HepG2 (cell line): ENCODE data around the gene TBC1D22A. TPM values are rescaled to one million over a fixed set of nuclear protein-coding genes. Genes with fewer than 3 reads are reported as not detected.

ENCODE experiments used
- ATF7 ChIP-seq, 2 experiments: fragments of 450-650 bp in 1 of 2; sonication (generic) in 1 of 2; formaldehyde crosslinking in 1 of 2; IDR thresholded peaks; 2 replicates each; pipeline versions ENCODE4 v1.4.0 to v1.6.1; 2016 to 2020; ENCODE audit warnings: antibody characterized with exemption in 1 of 2, mild to moderate bottlenecking in 1 of 2, missing genetic modification reagents in 1 of 2
- CEBPB ChIP-seq: IDR thresholded peaks from 2 replicates; pipeline ENCODE4 v1.6.1; 2011; ENCODE audit warnings: low read depth, low read length, improper control_type of control experiment, borderline replicate concordance
- HMG20A ChIP-seq: IDR thresholded peaks from 2 replicates; pipeline ENCODE4 v1.6.1; 2016; ENCODE audit warnings: borderline replicate concordance
- HOXA3 ChIP-seq: sonication (generic); formaldehyde crosslinking; IDR thresholded peaks from 2 replicates; pipeline ENCODE4 v1.5.0; 2020; ENCODE audit warnings: missing genetic modification reagents
- IKZF1 ChIP-seq: fragments of 450-650 bp; IDR thresholded peaks from 2 replicates; pipeline ENCODE4 v1.7.1; 2016
- MBNL3 ChIP-seq: fragments of 250-450 bp; sonication (Bioruptor Pico); conservative IDR thresholded peaks from 2 replicates; pipeline ENCODE4 v1.8.0; 2022; ENCODE audit warnings: mild to moderate bottlenecking, inconsistent platforms
- MTF2 ChIP-seq: sonication (generic); formaldehyde crosslinking; IDR thresholded peaks from 2 replicates; pipeline ENCODE4 v1.5.0; 2020; ENCODE audit warnings: missing genetic modification reagents, borderline replicate concordance
- RBM22 ChIP-seq: fragments of 200-400 bp; formaldehyde crosslinking; optimal IDR thresholded peaks from 2 replicates; pipeline ENCODE3; 2017; ENCODE audit warnings: mild to moderate bottlenecking, low read length, moderate library complexity
- RXRA ChIP-seq: sonication (generic); formaldehyde crosslinking; IDR thresholded peaks from 2 replicates; pipeline ENCODE4 v1.5.1; 2020; ENCODE audit warnings: missing genetic modification reagents
- SETDB1 ChIP-seq: sonication (generic); formaldehyde crosslinking; IDR thresholded peaks from 2 replicates; pipeline ENCODE4 v1.5.1; 2020; ENCODE audit warnings: missing genetic modification reagents, mild to moderate bottlenecking, borderline replicate concordance
- SNAPC2 ChIP-seq: sonication (generic); formaldehyde crosslinking; IDR thresholded peaks from 2 replicates; pipeline ENCODE4 v1.8.1; 2022; ENCODE audit warnings: mild to moderate bottlenecking, missing genetic modification reagents
- SOX5 ChIP-seq: IDR thresholded peaks from 2 replicates; pipeline ENCODE4 v1.6.1; 2016; ENCODE audit warnings: borderline replicate concordance
- XRCC5 ChIP-seq: fragments of 200-400 bp; formaldehyde crosslinking; optimal IDR thresholded peaks from 2 replicates; pipeline ENCODE3; 2017; ENCODE audit warnings: mild to moderate bottlenecking, low read length
- ZBED4 ChIP-seq: sonication (generic); formaldehyde crosslinking; IDR thresholded peaks from 2 replicates; pipeline ENCODE4 v1.4.0; 2020; ENCODE audit warnings: missing genetic modification reagents, borderline replicate concordance
- ZBTB3 ChIP-seq: sonication (generic); formaldehyde crosslinking; IDR thresholded peaks from 2 replicates; pipeline ENCODE4 v1.4.0; 2020; ENCODE audit warnings: low read depth, mild to moderate bottlenecking, moderate library complexity, missing genetic modification reagents, borderline replicate concordance
- ZKSCAN5 ChIP-seq: sonication (generic); formaldehyde crosslinking; IDR thresholded peaks from 2 replicates; pipeline ENCODE4 v1.5.1; 2020; ENCODE audit warnings: mild to moderate bottlenecking, missing genetic modification reagents
- ZMAT5 ChIP-seq: sonication (generic); formaldehyde crosslinking; IDR thresholded peaks from 2 replicates; pipeline ENCODE4 v1.5.0; 2020; ENCODE audit warnings: mild to moderate bottlenecking, low read depth, missing genetic modification reagents, borderline replicate concordance
- ZMYM3 ChIP-seq: sonication (generic); formaldehyde crosslinking; IDR thresholded peaks from 2 replicates; pipeline ENCODE4 v1.5.1; 2020; ENCODE audit warnings: mild to moderate bottlenecking, missing genetic modification reagents
- ZNF101 ChIP-seq: sonication (generic); formaldehyde crosslinking; IDR thresholded peaks from 2 replicates; pipeline ENCODE4 v1.4.0; 2020; ENCODE audit warnings: mild to moderate bottlenecking, low read depth, missing genetic modification reagents, borderline replicate concordance
- ZNF12 ChIP-seq: sonication (generic); formaldehyde crosslinking; IDR thresholded peaks from 2 replicates; pipeline ENCODE4 v1.5.0; 2020; ENCODE audit warnings: missing genetic modification reagents
- ZNF224 ChIP-seq: sonication (generic); formaldehyde crosslinking; IDR thresholded peaks from 2 replicates; pipeline ENCODE4 v1.5.0; 2020; ENCODE audit warnings: mild to moderate bottlenecking, missing genetic modification reagents
- ZNF232 ChIP-seq: sonication (generic); formaldehyde crosslinking; IDR thresholded peaks from 2 replicates; pipeline ENCODE4 v1.4.0; 2020; ENCODE audit warnings: missing genetic modification reagents, borderline replicate concordance
- ZNF274 ChIP-seq: sonication (generic); formaldehyde crosslinking; IDR thresholded peaks from 2 replicates; pipeline ENCODE4 v1.5.1; 2020; ENCODE audit warnings: mild to moderate bottlenecking, missing genetic modification reagents
- ZNF276 ChIP-seq: sonication (generic); formaldehyde crosslinking; IDR thresholded peaks from 2 replicates; pipeline ENCODE4 v1.4.0; 2020; ENCODE audit warnings: mild to moderate bottlenecking, low read depth, missing genetic modification reagents
- ZNF3 ChIP-seq: IDR thresholded peaks from 2 replicates; pipeline ENCODE4 v1.7.0; 2017; ENCODE audit warnings: inconsistent platforms
- ZNF737 ChIP-seq: sonication (generic); formaldehyde crosslinking; IDR thresholded peaks from 2 replicates; pipeline ENCODE4 v1.5.0; 2020; ENCODE audit warnings: missing genetic modification reagents, mild to moderate bottlenecking, borderline replicate concordance
- ZNF883 ChIP-seq: sonication (generic); formaldehyde crosslinking; IDR thresholded peaks from 2 replicates; pipeline ENCODE4 v1.5.1; 2020; ENCODE audit warnings: mild to moderate bottlenecking, missing genetic modification reagents; ENCODE audit errors: not compliant biosample characterization
- polyA plus RNA-seq, 8 experiments: library from polyadenylated mRNA; depleted of rRNA in 3 of 8; stranded (reverse) in 7 of 8; unstranded in 1 of 8; fragments of >200 nt; fragmentation: Illumina TruSeq in 4 of 8; extraction: Trizol in 4 of 8; gene quantifications; 2 replicates each; pipeline versions ENCODE4 v1.2.1 to v1.2.3, GENCODE V29; 2011 to 2016; ENCODE audit warnings: low read depth in 4 of 8, missing spikeins in 1 of 8, mixed read lengths in 1 of 8; ENCODE audit not compliant: insufficient read depth in 1 of 8
- total RNA-seq, 5 experiments: library from RNA; depleted of rRNA; stranded (reverse); fragments of >200 nt; fragmentation: Illumina TruSeq; extraction: Trizol; gene quantifications; 2 replicates each; pipeline ENCODE4 v1.2.3, GENCODE V29; 2016; ENCODE audit warnings: low read depth in 1 of 5

The TBC1D22A gene
- total and polyA plus RNA-seq, 2 of the 13 experiments (the other 11 are each of a cell fraction or from before 2014, with no cell fraction given), result 17.3 to 18.0 TPM

- TF ChIP-seq ZBED4 (CRISPR knock-in tag) (no peak; the same call in 1 of the 2 replicates), ZNF3 (no peak), ZNF12 (CRISPR knock-in tag) (no peak), ZBTB3 (CRISPR knock-in tag) (no peak), ZMYM3 (no peak), CEBPB (no peak), SETDB1 (no peak), HOXA3 (CRISPR knock-in tag) (no peak; the same call in 1 of the 2 replicates), ZNF232 (CRISPR knock-in tag) (no peak), ZNF101 (CRISPR knock-in tag) (no peak), ZNF274 (CRISPR knock-in tag) (no peak), ZKSCAN5 (no peak), ZMAT5 (CRISPR knock-in tag) (no peak), ZNF224 (CRISPR knock-in tag) (no peak), IKZF1 (no peak), SNAPC2 (CRISPR knock-in tag) (no peak), ZNF737 (CRISPR knock-in tag) (no peak), MTF2 (CRISPR knock-in tag) (no peak), MBNL3 (CRISPR knock-in tag) (no peak), HMG20A (CRISPR knock-in tag) (no peak), ZNF883 (CRISPR knock-in tag) (no peak), XRCC5 (no peak), ATF7 (IDR thresholded peaks at IDR 0.05) (no peak), ATF7 (CRISPR knock-in tag; IDR thresholded peaks at IDR 0.05) (no peak), SOX5 (CRISPR knock-in tag) (no peak), RXRA (CRISPR knock-in tag) (no peak), ZNF276 (peak; percentile 41; the same call in 1 of the 2 replicates), RBM22 (no peak)
These were observed 23.8 kb upstream of the TBC1D22A start (continued) for GRCh38 chr22:46738647-46739093.
